PFSK-1 (cell line): ENCODE results near the gene FAM53A.

Experiments used
- FOXP2 ChIP-seq: optimal IDR thresholded peaks from 2 replicates; pipeline ENCODE3; 2011; ENCODE audit warnings: borderline replicate concordance, control low read depth, inconsistent platforms; ENCODE audit not compliant: insufficient read depth; ENCODE audit errors: extremely low read length, extremely low read depth
- POLR2AphosphoS5 ChIP-seq: IDR thresholded peaks from 2 replicates; pipeline ENCODE4 v1.6.1; 2012; ENCODE audit warnings: low read depth, mild to moderate bottlenecking, control low read depth, low read length, moderate library complexity
- SIN3A ChIP-seq: IDR thresholded peaks from 2 replicates; pipeline ENCODE4 v1.6.1; 2012; ENCODE audit warnings: mild to moderate bottlenecking, low read length, moderate library complexity, borderline replicate concordance; ENCODE audit not compliant: insufficient read depth
- TAF1 ChIP-seq: IDR thresholded peaks from 2 replicates; pipeline ENCODE4 v1.6.1; 2012; ENCODE audit warnings: low read length, control low read depth, borderline replicate concordance; ENCODE audit not compliant: insufficient read depth
- TF ChIP-seq, protein P1 (sequence below), 2 experiments: IDR thresholded peaks; 2 replicates each; pipeline versions ENCODE4 v1.6.1 to v1.8.0; 2011 to 2012; ENCODE audit warnings: low read depth in 2 of 2, low read length in 2 of 2, control low read depth in 1 of 2, inconsistent platforms in 1 of 2, mild to moderate bottlenecking in 1 of 2, moderate library complexity in 1 of 2; ENCODE audit not compliant: insufficient read depth in 1 of 2

Gene FAM53A

DNA sequence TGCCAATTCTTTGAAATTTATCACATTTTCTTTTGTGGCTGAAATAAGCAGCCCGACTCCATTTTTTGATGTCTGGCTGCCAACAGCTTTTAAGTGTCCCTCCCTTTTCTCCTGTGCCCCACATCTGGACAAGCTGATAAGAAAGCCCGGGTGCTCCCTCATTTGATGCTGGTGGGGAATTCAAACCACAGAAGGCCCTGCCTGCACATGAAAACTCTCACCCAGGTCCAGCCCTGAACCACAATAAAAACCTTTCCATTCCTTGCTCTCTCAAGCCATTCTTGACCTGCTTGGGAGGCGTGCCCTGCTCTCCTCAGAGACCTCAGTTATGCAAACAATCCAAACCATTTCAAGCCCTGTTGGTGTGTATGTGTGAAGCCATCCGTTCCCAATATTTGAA is 93.9 kb downstream of the FAM53A start:
- TF ChIP-seq FOXP2 (no peak), POLR2AphosphoS5 (no peak), TAF1 (no peak), SIN3A (no peak)
- TF ChIP-seq, protein P1, sequence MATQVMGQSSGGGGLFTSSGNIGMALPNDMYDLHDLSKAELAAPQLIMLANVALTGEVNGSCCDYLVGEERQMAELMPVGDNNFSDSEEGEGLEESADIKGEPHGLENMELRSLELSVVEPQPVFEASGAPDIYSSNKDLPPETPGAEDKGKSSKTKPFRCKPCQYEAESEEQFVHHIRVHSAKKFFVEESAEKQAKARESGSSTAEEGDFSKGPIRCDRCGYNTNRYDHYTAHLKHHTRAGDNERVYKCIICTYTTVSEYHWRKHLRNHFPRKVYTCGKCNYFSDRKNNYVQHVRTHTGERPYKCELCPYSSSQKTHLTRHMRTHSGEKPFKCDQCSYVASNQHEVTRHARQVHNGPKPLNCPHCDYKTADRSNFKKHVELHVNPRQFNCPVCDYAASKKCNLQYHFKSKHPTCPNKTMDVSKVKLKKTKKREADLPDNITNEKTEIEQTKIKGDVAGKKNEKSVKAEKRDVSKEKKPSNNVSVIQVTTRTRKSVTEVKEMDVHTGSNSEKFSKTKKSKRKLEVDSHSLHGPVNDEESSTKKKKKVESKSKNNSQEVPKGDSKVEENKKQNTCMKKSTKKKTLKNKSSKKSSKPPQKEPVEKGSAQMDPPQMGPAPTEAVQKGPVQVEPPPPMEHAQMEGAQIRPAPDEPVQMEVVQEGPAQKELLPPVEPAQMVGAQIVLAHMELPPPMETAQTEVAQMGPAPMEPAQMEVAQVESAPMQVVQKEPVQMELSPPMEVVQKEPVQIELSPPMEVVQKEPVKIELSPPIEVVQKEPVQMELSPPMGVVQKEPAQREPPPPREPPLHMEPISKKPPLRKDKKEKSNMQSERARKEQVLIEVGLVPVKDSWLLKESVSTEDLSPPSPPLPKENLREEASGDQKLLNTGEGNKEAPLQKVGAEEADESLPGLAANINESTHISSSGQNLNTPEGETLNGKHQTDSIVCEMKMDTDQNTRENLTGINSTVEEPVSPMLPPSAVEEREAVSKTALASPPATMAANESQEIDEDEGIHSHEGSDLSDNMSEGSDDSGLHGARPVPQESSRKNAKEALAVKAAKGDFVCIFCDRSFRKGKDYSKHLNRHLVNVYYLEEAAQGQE (IDR thresholded peaks at IDR 0.05; ENCODE audit: insufficient read depth in 1 of 2, low read depth in 2 of 2, low read length in 2 of 2): no peak
